Caco-2 (cell line): ENCODE measurements around the gene PLRG1. TPM values are rescaled to one million over a fixed set of nuclear protein-coding genes. Genes with fewer than 3 reads are reported as not detected.

Experiments used
- BruUV-seq: library from RNA; stranded (reverse); fragments of 400-500 nt; replicated peaks from 2 replicates; lab custom pipeline; 2021; lab: Mats Ljungman, UMichigan
- CTCF ChIA-PET: fragments of 300-600 bp; sonication (Branson Sonifier 250); formaldehyde crosslinking; loops from one replicate; lab custom pipeline; 2022; ENCODE audit warnings: antibody characterized with exemption; lab: Charles Lee
- POLR2A ChIA-PET: fragments of 300-600 bp; sonication (Branson Sonifier 250); formaldehyde crosslinking; loops from one replicate; lab custom pipeline; 2022; ENCODE audit warnings: antibody characterized with exemption; lab: Charles Lee
- DNase-seq, 2 experiments: peaks; one replicate each; pipeline versions ENCODE4 v3.0.0 to v3.0.0-alpha.2; 2020 to 2022
- H3K27me3 ChIP-seq: replicated peaks from 2 replicates; pipeline ENCODE4 v1.6.0; 2011; ENCODE audit warnings: low read length; ENCODE audit not compliant: control insufficient read depth, insufficient read depth
- H3K36me3 ChIP-seq: 2 replicates; pipeline ENCODE4 v1.5.1; 2011; ENCODE audit warnings: low read length; ENCODE audit not compliant: control insufficient read depth, insufficient read depth
- H3K4me1 ChIP-seq: fragments of 250-450 bp; sonication (Bioruptor Pico); 2 replicates; pipeline ENCODE4 v1.5.1; 2020; ENCODE audit warnings: mild to moderate bottlenecking
- H3K4me3 ChIP-seq: 2 replicates; pipeline ENCODE4 v1.5.1; 2011; ENCODE audit warnings: low read depth, mild to moderate bottlenecking, control low read depth, low read length
- H3K9me3 ChIP-seq: fragments of 250-450 bp; sonication (Bioruptor Pico); 2 replicates; pipeline ENCODE4 v1.5.1; 2020; ENCODE audit warnings: mild to moderate bottlenecking, moderate library complexity
- H3K27ac Mint-ChIP-seq: one replicate; pipeline ENCODE4 v1.8.0; 2022; ENCODE audit warnings: mixed read lengths; ENCODE audit not compliant: unreplicated experiment
- H3K27me3 Mint-ChIP-seq: one replicate; pipeline ENCODE4 v1.8.0; 2022; ENCODE audit warnings: mixed read lengths; ENCODE audit not compliant: insufficient read depth, unreplicated experiment
- H3K36me3 Mint-ChIP-seq: one replicate; pipeline ENCODE4 v1.8.0; 2022; ENCODE audit warnings: mild to moderate bottlenecking, mixed read lengths; ENCODE audit not compliant: insufficient read depth, unreplicated experiment
- H3K4me1 Mint-ChIP-seq: one replicate; pipeline ENCODE4 v1.8.0; 2022; ENCODE audit warnings: low read depth, mixed read lengths; ENCODE audit not compliant: unreplicated experiment
- H3K4me3 Mint-ChIP-seq: one replicate; pipeline ENCODE4 v1.8.0; 2022; ENCODE audit warnings: mild to moderate bottlenecking, moderate library complexity, mixed read lengths; ENCODE audit not compliant: unreplicated experiment
- H3K9me3 Mint-ChIP-seq: one replicate; pipeline ENCODE4 v1.8.0; 2022; ENCODE audit warnings: mixed read lengths; ENCODE audit not compliant: unreplicated experiment
- CTCF ChIP-seq, 2 experiments: fragments of 200-600 bp in 1 of 2; IDR thresholded peaks; 1 replicate in 1 of 2; 2 replicates in 1 of 2; pipeline versions ENCODE4 v1.5.1 to v1.8.0; 2011 to 2022; ENCODE audit warnings: antibody characterized with exemption in 1 of 2, control low read depth in 1 of 2, inconsistent platforms in 1 of 2, low read depth in 1 of 2, low read length in 1 of 2, mild to moderate bottlenecking in 1 of 2, moderate library complexity in 1 of 2; ENCODE audit not compliant: insufficient read depth in 1 of 2, severe bottlenecking in 1 of 2, unreplicated experiment in 1 of 2
- intact Hi-C: fragments of 100-400 bp; cut with micrococcal nuclease; formaldehyde crosslinking; loops from one replicate; pipeline ENCODE4 v1.10.0; 2022; ENCODE audit not compliant: unreplicated experiment
- total RNA-seq: library from RNA; stranded (reverse); gene quantifications from 2 replicates; pipeline ENCODE4 v1.2.3, GENCODE V29; 2022

PLRG1 gene
- total RNA-seq, 1 experiment from 2014 or later, result 99.4 TPM

- POLR2A ChIA-PET, result no interaction called here
- Histone ChIP-seq H3K9me3 (no peaks in the 10 kb centered on the region), H3K4me3 (no peak overlapping the region), H3K36me3 (peaks cover 2% of the 10 kb centered on the region; the same call in 1 of the 2 replicates), H3K4me1 (peaks cover 24% of the 10 kb centered on the region), H3K27me3 (no peaks in the 10 kb centered on the region)
- no peak overlapping the region for H3K27ac Mint-ChIP-seq
- intact Hi-C loops, result no loop called here
- no peak for TF ChIP-seq CTCF (IDR thresholded peaks at IDR 0.05; ENCODE audit: insufficient read depth in 1 of 2, low read depth in 1 of 2, low read length in 1 of 2, severe bottlenecking in 1 of 2, unreplicated experiment in 1 of 2)
- CTCF ChIA-PET, result no interaction called here
- H3K27me3 Mint-ChIP-seq, result no peaks in the 10 kb centered on the region
- no TSS peak for BruUV-seq
- H3K4me3 Mint-ChIP-seq, result no peak overlapping the region
- peaks cover 16% of the 10 kb centered on the region for H3K36me3 Mint-ChIP-seq
- peaks cover 23% of the 10 kb centered on the region for H3K4me1 Mint-ChIP-seq
- H3K9me3 Mint-ChIP-seq, result no peaks in the 10 kb centered on the region
- no peak for DNase-seq
Observed at GRCh38 chr4:154588198-154588597, 38.0 kb upstream of the PLRG1 start.

GRCh38 chr4:154586296-154587033 lies 36.3 kb upstream of the PLRG1 start:
- CTCF ChIA-PET, result no interaction called here
- POLR2A ChIA-PET, result no interaction called here
- H3K27me3 ChIP-seq, result no peaks in the 10 kb centered on the region
- Mint-ChIP-seq H3K27me3 (no peaks in the 10 kb centered on the region), H3K9me3 (no peaks in the 10 kb centered on the region), H3K4me3 (no peak overlapping the region), H3K4me1 (peaks cover 16% of the 10 kb centered on the region), H3K36me3 (peaks cover 16% of the 10 kb centered on the region), H3K27ac (no peak overlapping the region)
- H3K4me3 ChIP-seq, result no peak overlapping the region
- intact Hi-C loops, result no loop called here
- peaks cover 24% of the 10 kb centered on the region for H3K4me1 ChIP-seq
- H3K9me3 ChIP-seq, result no peaks in the 10 kb centered on the region
- TF ChIP-seq CTCF (IDR thresholded peaks at IDR 0.05; ENCODE audit: insufficient read depth in 1 of 2, low read depth in 1 of 2, low read length in 1 of 2, severe bottlenecking in 1 of 2, unreplicated experiment in 1 of 2), result no peak
- peaks cover 2% of the 10 kb centered on the region; the same call in 1 of the 2 replicates for H3K36me3 ChIP-seq
- BruUV-seq, result TSS peak; percentile 19
- no peak for DNase-seq

- ChIA-PET CTCF (interaction anchor here (1.6 kb wide), 1 partner anchor 26 kb away, joined by 3 read pairs; no protein-coding TSS in a partner anchor), POLR2A (no interaction called here)
- intact Hi-C loops, result no loop called here
- Mint-ChIP-seq H3K4me1 (peaks cover 14% of the 10 kb centered on the region), H3K4me3 (no peak overlapping the region), H3K27me3 (no peaks in the 10 kb centered on the region), H3K9me3 (no peaks in the 10 kb centered on the region), H3K36me3 (peaks cover 16% of the 10 kb centered on the region), H3K27ac (no peak overlapping the region)
- H3K36me3 ChIP-seq, result peaks cover 2% of the 10 kb centered on the region; the same call in 1 of the 2 replicates
- TF ChIP-seq CTCF (IDR thresholded peaks at IDR 0.05; ENCODE audit: insufficient read depth in 1 of 2, low read depth in 1 of 2, low read length in 1 of 2, severe bottlenecking in 1 of 2, unreplicated experiment in 1 of 2), result no peak
- peaks cover 18% of the 10 kb centered on the region for H3K4me1 ChIP-seq
- no peak overlapping the region for H3K4me3 ChIP-seq
- H3K27me3 ChIP-seq, result no peaks in the 10 kb centered on the region
- no peak for DNase-seq
- BruUV-seq, result no TSS peak
- H3K9me3 ChIP-seq, result no peaks in the 10 kb centered on the region
Observed at GRCh38 chr4:154585369-154586018, 35.3 kb upstream of the PLRG1 start.
